RWPE2 (cell line): Measurements from ENCODE around the gene SRC.

ENCODE experiments used
- ATAC-seq: fragments of 200-7000 bp; cut with Tn5 transposase; 3 replicates; pipeline ENCODE4 v1.9.1; 2021; ENCODE audit warnings: low read depth
- DNase-seq: peaks from one replicate; pipeline ENCODE4 v3.0.0-alpha.2; 2020; ENCODE audit warnings: low spot score
- H3K27ac ChIP-seq: fragments of 450-650 bp; 2 replicates; pipeline ENCODE4 v1.5.1; 2017; ENCODE audit warnings: mild to moderate bottlenecking; ENCODE audit not compliant: poor library complexity, severe bottlenecking
- H3K27me3 ChIP-seq: fragments of 250-450 bp; sonication (Bioruptor Pico); 2 replicates; pipeline ENCODE4 v1.5.1; 2021; ENCODE audit warnings: mild to moderate bottlenecking, moderate library complexity; ENCODE audit not compliant: insufficient read depth, poor library complexity, severe bottlenecking
- H3K36me3 ChIP-seq: fragments of 250-450 bp; sonication (Bioruptor Pico); 2 replicates; pipeline ENCODE4 v1.5.1; 2020; ENCODE audit warnings: low read depth, mild to moderate bottlenecking, moderate library complexity
- H3K4me1 ChIP-seq: fragments of 250-450 bp; sonication (Bioruptor Pico); 2 replicates; pipeline ENCODE4 v1.5.1; 2021; ENCODE audit warnings: mild to moderate bottlenecking, moderate library complexity; ENCODE audit not compliant: insufficient read depth, poor library complexity, severe bottlenecking
- H3K4me3 ChIP-seq: fragments of 250-450 bp; sonication (Bioruptor Pico); 2 replicates; pipeline ENCODE4 v1.5.1; 2021; ENCODE audit warnings: mild to moderate bottlenecking, moderate library complexity; ENCODE audit not compliant: severe bottlenecking
- H3K9me3 ChIP-seq: fragments of 250-450 bp; sonication (Bioruptor Pico); 2 replicates; pipeline ENCODE4 v1.5.1; 2021; ENCODE audit warnings: mild to moderate bottlenecking, moderate library complexity; ENCODE audit not compliant: severe bottlenecking
- CTCF ChIP-seq: fragments of 450-650 bp; IDR thresholded peaks from one replicate; pipeline ENCODE4 v1.5.1; 2017; ENCODE audit warnings: mild to moderate bottlenecking, moderate library complexity; ENCODE audit not compliant: poor library complexity, severe bottlenecking

The SRC gene

GRCh38 chr20:37315021-37315451, 30.9 kb upstream of the SRC start:
- H3K4me3 ChIP-seq: no peak overlapping the region
- TF ChIP-seq CTCF: no peak
- no peaks in the 10 kb centered on the region for H3K9me3 ChIP-seq
- no peaks in the 10 kb centered on the region for H3K27me3 ChIP-seq
- H3K36me3 ChIP-seq: peaks cover 78% of the 10 kb centered on the region
- peak overlapping the region; percentile 22 for H3K27ac ChIP-seq
- peaks cover 31% of the 10 kb centered on the region for H3K4me1 ChIP-seq
- DNase-seq: peak; percentile 69
- ATAC-seq: no peak

GRCh38 chr20:37315452-37316110, 30.4 kb upstream of the SRC start:
- no peaks in the 10 kb centered on the region for H3K27me3 ChIP-seq
- no peak for TF ChIP-seq CTCF
- ATAC-seq: peak; percentile 10; the same call in 2 of the 3 replicates
- peaks cover 72% of the 10 kb centered on the region for H3K36me3 ChIP-seq
- H3K4me3 ChIP-seq: no peak overlapping the region
- H3K27ac ChIP-seq: peak overlapping the region; percentile 22
- DNase-seq: peak; percentile 73
- H3K4me1 ChIP-seq: peaks cover 31% of the 10 kb centered on the region
- H3K9me3 ChIP-seq: no peaks in the 10 kb centered on the region

- Histone ChIP-seq H3K9me3 (no peaks in the 10 kb centered on the region), H3K27me3 (no peaks in the 10 kb centered on the region), H3K27ac (peak overlapping the region; percentile 22), H3K4me3 (no peak overlapping the region), H3K36me3 (peaks cover 66% of the 10 kb centered on the region), H3K4me1 (peaks cover 31% of the 10 kb centered on the region)
- DNase-seq (peak; percentile 73), ATAC-seq (no peak)
- no peak for TF ChIP-seq CTCF
Measured at GRCh38 chr20:37316116-37316774, 29.7 kb upstream of the SRC start.

GRCh38 chr20:37316775-37317170, 29.2 kb upstream of the SRC start:
- H3K9me3 ChIP-seq: no peaks in the 10 kb centered on the region
- H3K4me3 ChIP-seq: no peak overlapping the region
- DNase-seq (peak; percentile 61), ATAC-seq (no peak)
- no peak overlapping the region for H3K27ac ChIP-seq
- no peaks in the 10 kb centered on the region for H3K27me3 ChIP-seq
- TF ChIP-seq CTCF: no peak
- peaks cover 60% of the 10 kb centered on the region for H3K36me3 ChIP-seq
- peaks cover 28% of the 10 kb centered on the region for H3K4me1 ChIP-seq

GRCh38 chr20:37317316-37317715, 28.6 kb upstream of the SRC start:
- H3K27ac ChIP-seq: no peak overlapping the region
- H3K4me3 ChIP-seq: no peak overlapping the region
- H3K4me1 ChIP-seq: peaks cover 24% of the 10 kb centered on the region
- H3K27me3 ChIP-seq: no peaks in the 10 kb centered on the region
- peaks cover 57% of the 10 kb centered on the region for H3K36me3 ChIP-seq
- ATAC-seq (no peak), DNase-seq (peak; percentile 49)
- H3K9me3 ChIP-seq: peaks cover 3% of the 10 kb centered on the region
- no peak for TF ChIP-seq CTCF
